Measurements from ENCODE around the gene SLC1A1.

GRCh38 chr9:4584636-4585035, 94.4 kb downstream of the SLC1A1 start:
- TF ChIP-seq CTCF (IDR thresholded peaks at IDR 0.05): no peak
- TF ChIP-seq POLR2A (IDR thresholded peaks at IDR 0.05): no peak

Data from esophagus squamous epithelium (tissue), 4 donors.